H1 (cell line): ENCODE results near the gene DNAH1. TPM values are rescaled to one million over a fixed set of nuclear protein-coding genes. Genes with fewer than 3 reads are reported as not detected.

Experiments
- BRCA1 ChIP-seq: IDR thresholded peaks from 2 replicates; pipeline ENCODE4 v1.6.1; 2012; ENCODE audit warnings: low read depth, low read length, improper control_type of control experiment
- EGR1 ChIP-seq: IDR thresholded peaks from 2 replicates; pipeline ENCODE4 v1.6.1; 2011; ENCODE audit warnings: low read depth, low read length, borderline replicate concordance
- JUN ChIP-seq: IDR thresholded peaks from 2 replicates; pipeline ENCODE4 v1.6.1; 2011; ENCODE audit warnings: low read depth, mild to moderate bottlenecking, improper control_type of control experiment, low read length
- USF2 ChIP-seq: IDR thresholded peaks from 2 replicates; pipeline ENCODE4 v1.6.1; 2011; ENCODE audit warnings: low read length, improper control_type of control experiment
- polyA plus RNA-seq, 7 experiments: library from polyadenylated mRNA; depleted of rRNA in 3 of 7; stranded (reverse) in 5 of 7; unstranded in 2 of 7; fragments of >200 nt in 5 of 7; fragments of 200-250 nt in 2 of 7; gene quantifications; 1 replicate in 5 of 7; 2 replicates in 1 of 7; 4 replicates in 1 of 7; pipeline versions ENCODE4 v1.2.1 to v1.2.3, GENCODE V29; 2011 to 2013; ENCODE audit warnings: missing spikeins in 2 of 7, mixed read lengths in 2 of 7
- total RNA-seq: library from RNA; stranded (reverse); fragmentation: NEBNext Ultra II Directional; extraction: Animal tissue kit (Norgen Biotek cat#: 25700); gene quantifications from 2 replicates; pipeline ENCODE4 v1.2.1, GENCODE V29; 2021

Gene DNAH1
- total and polyA plus RNA-seq, 2 of the 8 experiments (the other 6 are each of a cell fraction or from before 2014, with no cell fraction given): 1.0 to 1.5 TPM

- no peak for TF ChIP-seq BRCA1
- TF ChIP-seq USF2: no peak
- TF ChIP-seq EGR1: no peak
- TF ChIP-seq JUN: no peak
- TF ChIP-seq, all 59 proteins: peak for 0
These were observed 90.1 kb downstream of the DNAH1 start (continued) for GRCh38 chr3:52406231-52406661.
